H9 (cell line): ENCODE data around the gene ITGB2. TPM values are rescaled to one million over a fixed set of nuclear protein-coding genes. Genes with fewer than 3 reads are reported as not detected.

ENCODE experiments used
- DNase-seq: peaks from one replicate; pipeline ENCODE4 v3.0.0-alpha.2; 2017
- H2AFZ ChIP-seq: one replicate; pipeline ENCODE4 v1.6.1; 2013; ENCODE audit warnings: mild to moderate bottlenecking, low read length, control low read depth, moderate library complexity
- H2AK5ac ChIP-seq: 2 replicates; pipeline ENCODE4 v1.6.1; 2013; ENCODE audit warnings: low read length, control low read depth, mixed read lengths; ENCODE audit not compliant: insufficient read length
- H2BK120ac ChIP-seq: one replicate; pipeline ENCODE4 v1.6.1; 2013; ENCODE audit warnings: low read depth, mild to moderate bottlenecking, low read length, control low read depth, inconsistent platforms; ENCODE audit not compliant: poor library complexity, severe bottlenecking
- H2BK12ac ChIP-seq: 2 replicates; pipeline ENCODE4 v1.6.1; 2013; ENCODE audit warnings: low read length, control low read depth, mixed read lengths, low read depth; ENCODE audit not compliant: insufficient read length
- H2BK15ac ChIP-seq: 2 replicates; pipeline ENCODE4 v1.6.1; 2013; ENCODE audit warnings: low read depth, low read length, control low read depth
- H2BK20ac ChIP-seq: one replicate; pipeline ENCODE4 v1.6.1; 2013; ENCODE audit warnings: low read depth, mild to moderate bottlenecking, low read length, control low read depth, inconsistent platforms; ENCODE audit not compliant: poor library complexity, severe bottlenecking
- H2BK5ac ChIP-seq: 2 replicates; pipeline ENCODE4 v1.6.1; 2013; ENCODE audit warnings: low read length, control low read depth, mixed read lengths; ENCODE audit not compliant: insufficient read length
- H3K14ac ChIP-seq: 2 replicates; pipeline ENCODE4 v1.6.1; 2013; ENCODE audit warnings: low read length, control low read depth; ENCODE audit not compliant: insufficient read depth
- H3K18ac ChIP-seq: 2 replicates; pipeline ENCODE4 v1.6.1; 2013; ENCODE audit warnings: low read depth, mild to moderate bottlenecking, mixed read lengths, low read length, control low read depth; ENCODE audit not compliant: insufficient read length
- H3K23ac ChIP-seq: 2 replicates; pipeline ENCODE4 v1.6.1; 2013; ENCODE audit warnings: low read length, control low read depth, mixed read lengths, low read depth; ENCODE audit not compliant: insufficient read length
- H3K23me2 ChIP-seq: 2 replicates; pipeline ENCODE4 v1.6.1; 2013; ENCODE audit warnings: low read depth, mild to moderate bottlenecking, mixed read lengths, low read length, control low read depth; ENCODE audit not compliant: insufficient read length, poor library complexity, severe bottlenecking
- H3K27ac ChIP-seq: 2 replicates; pipeline ENCODE4 v1.5.1; 2013; ENCODE audit warnings: low read length, control low read depth, mixed read lengths, low read depth; ENCODE audit not compliant: insufficient read length
- H3K27me3 ChIP-seq: 2 replicates; pipeline ENCODE4 v1.6.1; 2013; ENCODE audit warnings: low read length, control low read depth, inconsistent platforms; ENCODE audit not compliant: insufficient read depth
- H3K4ac ChIP-seq: 2 replicates; pipeline ENCODE4 v1.6.1; 2013; ENCODE audit warnings: low read depth, mild to moderate bottlenecking, control low read depth, inconsistent platforms, low read length, moderate library complexity
- H3K4me1 ChIP-seq: 2 replicates; pipeline ENCODE4 v1.6.1; 2013; ENCODE audit warnings: low read length, control low read depth, inconsistent platforms; ENCODE audit not compliant: insufficient read depth
- H3K4me2 ChIP-seq: 2 replicates; pipeline ENCODE4 v1.6.1; 2013; ENCODE audit warnings: low read length, control low read depth, mixed read lengths; ENCODE audit not compliant: insufficient read length, insufficient read depth
- H3K56ac ChIP-seq: 2 replicates; pipeline ENCODE4 v1.6.1; 2013; ENCODE audit warnings: low read depth, mild to moderate bottlenecking, mixed read lengths, low read length, control low read depth; ENCODE audit not compliant: insufficient read length
- H3K79me1 ChIP-seq: 2 replicates; pipeline ENCODE4 v1.6.1; 2013; ENCODE audit warnings: low read depth, mild to moderate bottlenecking, moderate library complexity, low read length, control low read depth, inconsistent platforms; ENCODE audit not compliant: insufficient read depth, poor library complexity, severe bottlenecking
- H3K79me2 ChIP-seq: 2 replicates; pipeline ENCODE4 v1.6.1; 2013; ENCODE audit warnings: low read length, control low read depth, inconsistent platforms; ENCODE audit not compliant: insufficient read depth
- H3K9ac ChIP-seq: 2 replicates; pipeline ENCODE4 v1.6.1; 2013; ENCODE audit warnings: low read length, control low read depth, mixed read lengths; ENCODE audit not compliant: insufficient read length; ENCODE audit errors: extremely low read depth
- H3K9me3 ChIP-seq: one replicate; pipeline ENCODE4 v1.6.1; 2013; ENCODE audit warnings: low read depth, low read length, inconsistent platforms; ENCODE audit not compliant: control insufficient read depth
- H3T11ph ChIP-seq: one replicate; pipeline ENCODE4 v1.6.1; 2013; ENCODE audit warnings: mild to moderate bottlenecking, low read length, control low read depth, inconsistent platforms
- H4K20me1 ChIP-seq: one replicate; pipeline ENCODE4 v1.6.1; 2013; ENCODE audit not compliant: control insufficient read depth, insufficient read length, insufficient read depth
- H4K5ac ChIP-seq: 2 replicates; pipeline ENCODE4 v1.6.1; 2013; ENCODE audit warnings: low read depth, mild to moderate bottlenecking, mixed read lengths, low read length, control low read depth; ENCODE audit not compliant: insufficient read length
- H4K8ac ChIP-seq: replicated peaks from 2 replicates; pipeline ENCODE4 v1.6.1; 2013; ENCODE audit warnings: low read length, control low read depth, mixed read lengths, low read depth; ENCODE audit not compliant: insufficient read length
- H4K91ac ChIP-seq: 2 replicates; pipeline ENCODE4 v1.6.1; 2013; ENCODE audit warnings: low read depth, mild to moderate bottlenecking, moderate library complexity, mixed read lengths, low read length, control low read depth; ENCODE audit not compliant: insufficient read length
- H3K27ac Mint-ChIP-seq, 3 experiments: 2 replicates in 2 of 3; 3 replicates in 1 of 3; pipeline ENCODE4 v1.8.0; 2020 to 2021; ENCODE audit warnings: mixed read lengths in 3 of 3, mild to moderate bottlenecking in 1 of 3, moderate library complexity in 1 of 3
- H3K27me3 Mint-ChIP-seq: 2 replicates; pipeline ENCODE4 v1.8.0; 2021; ENCODE audit warnings: low read depth, mild to moderate bottlenecking, moderate library complexity, mixed read lengths
- H3K36me3 Mint-ChIP-seq, 3 experiments: 2 replicates in 2 of 3; 3 replicates in 1 of 3; pipeline ENCODE4 v1.8.0; 2020 to 2021; ENCODE audit warnings: low read depth in 3 of 3, mixed read lengths in 3 of 3; ENCODE audit not compliant: insufficient read depth in 1 of 3
- H3K4me1 Mint-ChIP-seq, 2 experiments: 2 replicates each; pipeline ENCODE4 v1.8.0; 2020; ENCODE audit warnings: mixed read lengths in 2 of 2
- H3K4me3 Mint-ChIP-seq, 2 experiments: 2 replicates in 1 of 2; 3 replicates in 1 of 2; pipeline ENCODE4 v1.8.0; 2020 to 2021; ENCODE audit warnings: mild to moderate bottlenecking in 2 of 2, mixed read lengths in 2 of 2, moderate library complexity in 1 of 2
- H3K9me3 Mint-ChIP-seq, 2 experiments: 2 replicates in 1 of 2; 3 replicates in 1 of 2; pipeline ENCODE4 v1.8.0; 2020; ENCODE audit warnings: mild to moderate bottlenecking in 2 of 2, mixed read lengths in 2 of 2, moderate library complexity in 1 of 2
- WGBS: extraction: QIAGEN DNeasy Blood & Tissue Kit; methylation state at CpG from one replicate; pipeline ENCODE4 v1.1.7; 2013; ENCODE audit warnings: missing lambda C conversion rate, low lambda C conversion rate, mixed read lengths; ENCODE audit not compliant: insufficient read length; ENCODE audit errors: extremely low coverage; 5-methylcytosine and 5-hydroxymethylcytosine counted together
- total RNA-seq: library from RNA; stranded (reverse); gene quantifications from 2 replicates; pipeline ENCODE4 v1.2.1, GENCODE V29; 2021
- TF ChIP-seq, protein P1 (sequence below): fragments of 200-600 bp; sonication (generic); conservative IDR thresholded peaks from 3 replicates; pipeline ENCODE4 v1.8.0; 2021; ENCODE audit warnings: antibody characterized with exemption, mild to moderate bottlenecking

ITGB2 gene
- total RNA-seq, 1 experiment from 2014 or later, result 1.1 TPM

DNA sequence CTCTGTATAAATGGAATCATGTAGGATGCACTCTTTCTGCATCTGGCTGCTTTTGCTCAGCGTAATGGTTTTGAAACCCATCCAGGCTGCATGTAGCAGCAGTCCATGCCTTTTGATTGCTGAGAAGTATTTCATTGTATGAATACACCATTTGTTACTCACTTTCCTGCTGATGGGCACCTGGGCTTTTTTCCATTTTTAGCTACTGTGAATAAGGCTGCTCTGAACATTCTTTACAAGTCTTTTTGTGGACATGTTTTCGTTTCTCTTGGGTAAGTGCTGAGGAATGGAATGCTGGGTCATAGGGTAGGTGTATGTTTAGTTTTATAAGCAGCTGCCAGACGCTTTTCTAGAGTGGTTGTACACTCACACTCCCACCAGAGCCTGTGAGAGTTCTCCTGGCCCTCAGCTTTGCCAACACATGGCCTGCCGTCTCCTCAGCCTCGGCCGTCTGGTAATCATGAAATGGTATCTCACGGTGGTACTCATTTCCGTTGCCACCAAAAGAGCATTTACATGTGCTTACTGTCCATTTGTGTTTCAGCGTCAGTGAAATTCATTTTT lies 41.8 kb upstream of the ITGB2 start:
- Histone ChIP-seq H2AK5ac (no peak overlapping the region), H3K4me1 (no peaks in the 10 kb centered on the region), H2BK12ac (no peak overlapping the region), H3K27ac (no peak overlapping the region), H3K18ac (no peak overlapping the region), H4K8ac (no peak overlapping the region), H3T11ph (no peak overlapping the region), H2AFZ (no peak overlapping the region), H3K79me1 (peaks cover 6% of the 10 kb centered on the region), H3K79me2 (peaks cover 3% of the 10 kb centered on the region; the same call in 1 of the 2 replicates), H2BK120ac (no peak overlapping the region), H4K91ac (no peak overlapping the region), H4K20me1 (no peaks in the 10 kb centered on the region), H3K9ac (no peak overlapping the region), H2BK20ac (no peak overlapping the region), H2BK15ac (no peak overlapping the region), H2BK5ac (no peak overlapping the region), H3K56ac (no peak overlapping the region), H4K5ac (no peak overlapping the region), H3K4me2 (no peak overlapping the region), H3K4ac (no peak overlapping the region), H3K27me3 (no peaks in the 10 kb centered on the region), H3K23ac (no peak overlapping the region), H3K14ac (no peak overlapping the region), H3K23me2 (no peaks in the 10 kb centered on the region), H3K9me3 (no peaks in the 10 kb centered on the region)
- H3K4me3 Mint-ChIP-seq, result no peak overlapping the region
- WGBS, result no CpG with 5 or more reads among the region's 9 CpGs
- H3K4me1 Mint-ChIP-seq, result peaks cover 5 to 9% of the 10 kb centered on the region in 2 experiments
- no peaks in the 10 kb centered on the region for H3K9me3 Mint-ChIP-seq
- H3K27ac Mint-ChIP-seq, result peak overlapping the region in 1 of 3 experiments; percentile 81; a peak in 3 of 7 replicates
- TF ChIP-seq, protein P1, sequence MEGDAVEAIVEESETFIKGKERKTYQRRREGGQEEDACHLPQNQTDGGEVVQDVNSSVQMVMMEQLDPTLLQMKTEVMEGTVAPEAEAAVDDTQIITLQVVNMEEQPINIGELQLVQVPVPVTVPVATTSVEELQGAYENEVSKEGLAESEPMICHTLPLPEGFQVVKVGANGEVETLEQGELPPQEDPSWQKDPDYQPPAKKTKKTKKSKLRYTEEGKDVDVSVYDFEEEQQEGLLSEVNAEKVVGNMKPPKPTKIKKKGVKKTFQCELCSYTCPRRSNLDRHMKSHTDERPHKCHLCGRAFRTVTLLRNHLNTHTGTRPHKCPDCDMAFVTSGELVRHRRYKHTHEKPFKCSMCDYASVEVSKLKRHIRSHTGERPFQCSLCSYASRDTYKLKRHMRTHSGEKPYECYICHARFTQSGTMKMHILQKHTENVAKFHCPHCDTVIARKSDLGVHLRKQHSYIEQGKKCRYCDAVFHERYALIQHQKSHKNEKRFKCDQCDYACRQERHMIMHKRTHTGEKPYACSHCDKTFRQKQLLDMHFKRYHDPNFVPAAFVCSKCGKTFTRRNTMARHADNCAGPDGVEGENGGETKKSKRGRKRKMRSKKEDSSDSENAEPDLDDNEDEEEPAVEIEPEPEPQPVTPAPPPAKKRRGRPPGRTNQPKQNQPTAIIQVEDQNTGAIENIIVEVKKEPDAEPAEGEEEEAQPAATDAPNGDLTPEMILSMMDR, result no peak
- H3K27me3 Mint-ChIP-seq, result no peaks in the 10 kb centered on the region
- DNase-seq, result no peak
- peaks cover 21 to 59% (median 53%) of the 10 kb centered on the region in 3 experiments; a peak in 6 of 7 replicates for H3K36me3 Mint-ChIP-seq
